Measurements from ENCODE around the gene E2F6. TPM values are rescaled to one million over a fixed set of nuclear protein-coding genes. Genes with fewer than 3 reads are reported as not detected.

E2F6 gene
- total and polyA plus RNA-seq, 2 of the 4 experiments (the other 2 are of a cell fraction): 8.2 to 10.9 TPM

- TF ChIP-seq CEBPB (IDR thresholded peaks at IDR 0.05; ENCODE audit: low read depth, low read length) (no peak), MXI1 (IDR thresholded peaks at IDR 0.05; ENCODE audit: borderline replicate concordance, low read depth, low read length) (no peak)
Observed at GRCh38 chr2:11505652-11506610, 40.0 kb upstream of the E2F6 start (continued).

DNA sequence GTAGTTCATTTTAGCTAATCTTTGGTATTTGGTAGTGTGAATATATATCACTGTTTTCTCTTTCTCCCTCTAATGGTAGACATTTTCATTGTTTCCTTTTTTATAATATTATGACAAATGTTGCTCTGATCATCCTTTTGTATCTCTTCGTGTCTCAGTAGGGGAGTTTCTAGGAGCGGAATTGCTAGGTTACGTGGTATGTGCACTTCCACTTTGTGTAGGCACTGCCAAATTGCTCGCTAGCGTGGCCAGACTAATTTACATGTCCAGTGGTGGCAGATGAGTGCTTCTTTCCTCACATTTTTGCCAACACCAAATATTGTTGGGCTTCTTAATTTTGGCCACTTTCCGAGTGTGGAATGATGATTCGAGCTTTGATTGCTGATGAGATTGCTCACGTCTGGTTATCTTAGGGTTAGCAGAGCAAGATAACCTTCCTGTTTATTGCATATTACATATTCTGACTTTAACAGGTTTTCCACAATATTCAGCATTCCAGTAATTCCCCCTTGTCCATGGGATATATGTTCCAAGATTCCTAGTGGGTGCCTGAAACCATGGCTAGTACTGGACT, 37.5 kb upstream of the E2F6 start:
- DNase-seq (no peak), ATAC-seq (ENCODE audit: low read depth) (no peak)
- Histone ChIP-seq H3K36me3 (ENCODE audit: control insufficient read depth, insufficient read depth, low read length) (no peaks in the 10 kb centered on the region), H3K14ac (replicated peaks; ENCODE audit: low read depth, low read length) (no peak overlapping the region), H3K27me3 (ENCODE audit: control insufficient read depth, insufficient read depth, low read length) (peaks cover 22% of the 10 kb centered on the region), H3K27ac (ENCODE audit: insufficient read depth, low read length) (no peak overlapping the region), H4K5ac (ENCODE audit: low read depth, low read length) (no peak overlapping the region), H3K9me1 (ENCODE audit: insufficient read depth, low read length) (no peaks in the 10 kb centered on the region; the same call in 1 of the 2 replicates), H3K56ac (ENCODE audit: extremely low read depth, insufficient read depth, low read length) (no peak overlapping the region), H3K18ac (ENCODE audit: low read depth, low read length) (no peak overlapping the region), H4K20me1 (ENCODE audit: insufficient read depth, low read length) (no peaks in the 10 kb centered on the region), H2BK20ac (ENCODE audit: low read depth, low read length) (no peak overlapping the region), H3K23ac (ENCODE audit: low read depth, low read length) (no peak overlapping the region), H2BK15ac (ENCODE audit: low read depth, low read length) (no peak overlapping the region), H4K91ac (ENCODE audit: insufficient read depth, low read depth, low read length) (no peak overlapping the region), H3K4ac (ENCODE audit: low read depth, low read length) (no peak overlapping the region), H3K4me1 (ENCODE audit: control insufficient read depth, insufficient read depth, low read length) (peaks cover 2% of the 10 kb centered on the region; the same call in 1 of the 2 replicates), H2AK9ac (replicated peaks; ENCODE audit: low read depth, low read length, poor library complexity) (no peak overlapping the region), H2BK5ac (ENCODE audit: low read depth, low read length, poor library complexity, severe bottlenecking) (no peak overlapping the region), H2AK5ac (ENCODE audit: low read depth, low read length) (no peak overlapping the region), H3K9ac (ENCODE audit: low read depth, low read length) (no peak overlapping the region), H3K4me2 (ENCODE audit: low read depth, low read length) (no peak overlapping the region), H2BK120ac (ENCODE audit: low read depth, low read length) (no peak overlapping the region), H3K9me3 (ENCODE audit: control insufficient read depth, insufficient read depth, low read length) (peaks cover 2% of the 10 kb centered on the region; the same call in 1 of the 2 replicates), H3K79me1 (ENCODE audit: low read depth in 1 of 2, low read length in 2 of 2) (no peaks in the 10 kb centered on the region), H4K8ac (ENCODE audit: low read depth in 2 of 2, low read length in 2 of 2) (no peak overlapping the region), H2AFZ (replicated peaks; ENCODE audit: low read length, poor library complexity) (no peak overlapping the region), H3K4me3 (ENCODE audit: insufficient read depth, low read depth, low read length) (no peak overlapping the region)
- ChIA-PET CTCF (no interaction called here), POLR2A (ENCODE audit: unreplicated experiment) (no interaction called here)
- intact Hi-C loops (cut with micrococcal nuclease) (loop anchor here (10.0 kb wide), 1 partner anchor 1071 kb away; no protein-coding TSS in a partner anchor), in situ Hi-C loops (cut with MboI; ENCODE audit: low sequenced_read_pairs) (no loop called here), dilution Hi-C loops (cut with HindIII; ENCODE audit: low sequenced_read_pairs, unreplicated experiment) (no loop called here)
- no TSS peak for BruUV-seq (replicated peaks)
- WGBS, 2 experiments (ENCODE audit: extremely low coverage in 2 of 2, insufficient read length in 1 of 2): no CpG with 5 or more reads among the region's 8 CpGs
- no peak for TF ChIP-seq CHD1 (IDR thresholded peaks at IDR 0.05; ENCODE audit: low read depth, low read length)
- no peak for TF ChIP-seq BHLHE40 (IDR thresholded peaks at IDR 0.05; ENCODE audit: low read depth, low read length)
- no peak for TF ChIP-seq FOS (IDR thresholded peaks at IDR 0.05; ENCODE audit: low read depth, low read length)
- no peak for TF ChIP-seq MXI1 (IDR thresholded peaks at IDR 0.05; ENCODE audit: borderline replicate concordance, low read depth, low read length)
- TF ChIP-seq, protein P1, sequence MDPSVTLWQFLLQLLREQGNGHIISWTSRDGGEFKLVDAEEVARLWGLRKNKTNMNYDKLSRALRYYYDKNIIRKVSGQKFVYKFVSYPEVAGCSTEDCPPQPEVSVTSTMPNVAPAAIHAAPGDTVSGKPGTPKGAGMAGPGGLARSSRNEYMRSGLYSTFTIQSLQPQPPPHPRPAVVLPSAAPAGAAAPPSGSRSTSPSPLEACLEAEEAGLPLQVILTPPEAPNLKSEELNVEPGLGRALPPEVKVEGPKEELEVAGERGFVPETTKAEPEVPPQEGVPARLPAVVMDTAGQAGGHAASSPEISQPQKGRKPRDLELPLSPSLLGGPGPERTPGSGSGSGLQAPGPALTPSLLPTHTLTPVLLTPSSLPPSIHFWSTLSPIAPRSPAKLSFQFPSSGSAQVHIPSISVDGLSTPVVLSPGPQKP (IDR thresholded peaks at IDR 0.05; ENCODE audit: borderline replicate concordance, low read depth, low read length): no peak
- no peak for TF ChIP-seq RCOR1 (IDR thresholded peaks at IDR 0.05; ENCODE audit: insufficient replicate concordance, low read length)
- no peak for TF ChIP-seq RAD21 (IDR thresholded peaks at IDR 0.05; ENCODE audit: low read length)
- TF ChIP-seq MAFK (IDR thresholded peaks at IDR 0.05; ENCODE audit: low read depth, low read length): no peak
- TF ChIP-seq RFX5 (IDR thresholded peaks at IDR 0.05; ENCODE audit: low read depth, low read length): no peak
- TF ChIP-seq, protein P2, sequence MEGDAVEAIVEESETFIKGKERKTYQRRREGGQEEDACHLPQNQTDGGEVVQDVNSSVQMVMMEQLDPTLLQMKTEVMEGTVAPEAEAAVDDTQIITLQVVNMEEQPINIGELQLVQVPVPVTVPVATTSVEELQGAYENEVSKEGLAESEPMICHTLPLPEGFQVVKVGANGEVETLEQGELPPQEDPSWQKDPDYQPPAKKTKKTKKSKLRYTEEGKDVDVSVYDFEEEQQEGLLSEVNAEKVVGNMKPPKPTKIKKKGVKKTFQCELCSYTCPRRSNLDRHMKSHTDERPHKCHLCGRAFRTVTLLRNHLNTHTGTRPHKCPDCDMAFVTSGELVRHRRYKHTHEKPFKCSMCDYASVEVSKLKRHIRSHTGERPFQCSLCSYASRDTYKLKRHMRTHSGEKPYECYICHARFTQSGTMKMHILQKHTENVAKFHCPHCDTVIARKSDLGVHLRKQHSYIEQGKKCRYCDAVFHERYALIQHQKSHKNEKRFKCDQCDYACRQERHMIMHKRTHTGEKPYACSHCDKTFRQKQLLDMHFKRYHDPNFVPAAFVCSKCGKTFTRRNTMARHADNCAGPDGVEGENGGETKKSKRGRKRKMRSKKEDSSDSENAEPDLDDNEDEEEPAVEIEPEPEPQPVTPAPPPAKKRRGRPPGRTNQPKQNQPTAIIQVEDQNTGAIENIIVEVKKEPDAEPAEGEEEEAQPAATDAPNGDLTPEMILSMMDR (conservative IDR thresholded peaks at IDR 0.05; ENCODE audit: low read depth, low read length): no peak
- no peak for TF ChIP-seq SMC3 (IDR thresholded peaks at IDR 0.05; ENCODE audit: low read depth, low read length)
